Stimulated activated CD4-positive, alpha-beta T cell treated with anti-CD3 and anti-CD28 coated beads, Interleukin-1b, Interleukin-23, amount 100 ng/mL, for 48 hours (primary cell): ENCODE results near the gene ENPP1.
"Not testable (repeated sequence)": the region's sequence is repeated elsewhere in the genome, so short reads cannot be mapped to it uniquely, and the experiment has no call there.

ENCODE experiments used
- DNase-seq: peaks from one replicate; pipeline ENCODE4 v3.0.0-alpha.2; 2020

ENPP1 gene

GRCh38 chr6:131885237-131885636 lies 77.4 kb downstream of the ENPP1 start:
- no peak for DNase-seq

GRCh38 chr6:131886517-131886916 lies 78.7 kb downstream of the ENPP1 start:
- no peak for DNase-seq

- DNase-seq: no peak
Observed at GRCh38 chr6:131890091-131890490, 82.3 kb downstream of the ENPP1 start.

- no peak for DNase-seq
Observed at GRCh38 chr6:131893198-131893597, 85.4 kb downstream of the ENPP1 start.

GRCh38 chr6:131894493-131895424 lies 86.9 kb downstream of the ENPP1 start:
- DNase-seq: no peak

- no peak for DNase-seq
Observed at GRCh38 chr6:131897050-131897435, 89.2 kb downstream of the ENPP1 start.

GRCh38 chr6:131897621-131898020 lies 89.8 kb downstream of the ENPP1 start:
- no peak for DNase-seq

- DNase-seq: no peak
Observed at GRCh38 chr6:131898718-131899117, 90.9 kb downstream of the ENPP1 start.

- DNase-seq: no peak
Observed at GRCh38 chr6:131900231-131900630, 92.4 kb downstream of the ENPP1 start.

GRCh38 chr6:131901326-131901873 lies 93.6 kb downstream of the ENPP1 start:
- not testable (repeated sequence) for DNase-seq

GRCh38 chr6:131903734-131904133 lies 95.9 kb downstream of the ENPP1 start:
- DNase-seq: not testable (repeated sequence)

- DNase-seq: not testable (repeated sequence)
Observed at GRCh38 chr6:131908787-131909186, 101.0 kb downstream of the ENPP1 start.

- peak; percentile 65 for DNase-seq
Observed at GRCh38 chr6:131909408-131910218, 101.8 kb downstream of the ENPP1 start.

- DNase-seq: no peak
Observed at GRCh38 chr6:131910219-131910589, 102.4 kb downstream of the ENPP1 start.

GRCh38 chr6:131910956-131911355 lies 103.1 kb downstream of the ENPP1 start:
- no peak for DNase-seq

- no peak for DNase-seq
Observed at GRCh38 chr6:131911951-131912350, 104.1 kb downstream of the ENPP1 start.

- no peak for DNase-seq
Observed at GRCh38 chr6:131914234-131914633, 106.4 kb downstream of the ENPP1 start.

GRCh38 chr6:131914967-131915751 lies 107.3 kb downstream of the ENPP1 start:
- peak; percentile 44 for DNase-seq

- DNase-seq: not testable (repeated sequence)
Observed at GRCh38 chr6:131916091-131916796, 108.4 kb downstream of the ENPP1 start.

GRCh38 chr6:131916847-131917246 lies 109.0 kb downstream of the ENPP1 start:
- DNase-seq: no peak

- no peak for DNase-seq
Observed at GRCh38 chr6:131917318-131917717, 109.5 kb downstream of the ENPP1 start.
